Stimulated activated naive CD4-positive, alpha-beta T cell (primary cell): ENCODE measurements around the gene BAD.

ENCODE experiments used
- DNase-seq, 6 experiments: peaks; one replicate each; lab custom pipeline; 2025; lab: John Stamatoyannopoulos, UW

BAD gene

DNA sequence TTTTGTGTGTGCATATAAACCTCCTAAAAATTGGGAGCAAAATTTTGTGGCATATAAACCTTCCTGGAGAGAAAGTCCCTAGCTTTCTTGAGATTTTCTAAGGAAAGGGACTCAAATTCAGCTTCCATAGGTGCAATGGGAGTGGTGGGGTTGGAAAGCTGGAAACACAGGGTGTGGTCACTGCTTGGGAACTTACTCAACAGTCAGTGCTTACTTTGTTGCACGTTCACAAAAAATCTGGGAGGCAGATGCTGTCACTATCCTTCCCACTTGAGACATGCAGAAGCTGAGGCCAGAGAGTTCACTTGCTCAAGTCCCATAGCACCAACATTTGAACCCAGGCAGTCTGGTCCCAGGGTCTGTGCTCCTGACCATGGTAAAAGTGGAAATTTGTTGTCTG, 11.8 kb upstream of the BAD start:
- no peak for DNase-seq

DNA sequence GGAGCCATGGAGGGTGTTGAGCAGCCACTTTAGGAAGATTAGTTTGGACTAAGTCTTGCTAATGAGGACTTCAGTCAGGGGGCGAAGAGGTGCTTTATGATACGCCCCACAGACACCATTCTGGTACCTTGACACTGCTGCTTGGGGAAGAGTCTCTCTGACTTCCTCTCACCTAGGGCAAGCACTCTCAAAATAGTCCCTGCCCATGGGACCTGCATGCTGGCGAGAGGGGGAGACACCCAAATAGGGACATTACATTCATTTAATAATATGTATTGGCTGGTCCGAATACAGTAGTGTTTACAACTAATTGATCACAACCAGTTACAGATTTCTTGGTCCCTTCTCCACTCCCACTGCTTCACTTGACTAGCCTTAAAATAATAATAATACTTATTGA, 11.3 kb upstream of the BAD start:
- DNase-seq, result no peak

DNA sequence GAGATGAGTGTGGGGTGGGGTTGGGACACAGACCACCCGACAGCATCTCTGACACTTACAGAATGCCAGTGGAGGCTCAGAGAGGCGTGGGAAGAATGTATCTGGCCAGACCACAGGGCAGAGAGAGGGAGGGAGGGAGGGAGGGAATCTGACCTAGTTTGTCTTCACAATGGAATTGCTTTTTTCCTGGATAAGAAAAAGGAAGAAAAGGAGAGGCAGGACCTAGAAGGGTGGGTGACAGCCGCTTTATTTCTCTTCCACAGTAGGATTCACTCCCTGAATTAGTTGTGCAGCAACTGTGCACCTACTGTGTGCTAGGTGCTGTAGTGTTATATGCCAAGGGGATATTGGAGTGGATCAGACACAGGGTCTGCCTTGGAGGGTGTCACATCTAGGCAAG, 10.3 kb upstream of the BAD start:
- no peak for DNase-seq

DNA sequence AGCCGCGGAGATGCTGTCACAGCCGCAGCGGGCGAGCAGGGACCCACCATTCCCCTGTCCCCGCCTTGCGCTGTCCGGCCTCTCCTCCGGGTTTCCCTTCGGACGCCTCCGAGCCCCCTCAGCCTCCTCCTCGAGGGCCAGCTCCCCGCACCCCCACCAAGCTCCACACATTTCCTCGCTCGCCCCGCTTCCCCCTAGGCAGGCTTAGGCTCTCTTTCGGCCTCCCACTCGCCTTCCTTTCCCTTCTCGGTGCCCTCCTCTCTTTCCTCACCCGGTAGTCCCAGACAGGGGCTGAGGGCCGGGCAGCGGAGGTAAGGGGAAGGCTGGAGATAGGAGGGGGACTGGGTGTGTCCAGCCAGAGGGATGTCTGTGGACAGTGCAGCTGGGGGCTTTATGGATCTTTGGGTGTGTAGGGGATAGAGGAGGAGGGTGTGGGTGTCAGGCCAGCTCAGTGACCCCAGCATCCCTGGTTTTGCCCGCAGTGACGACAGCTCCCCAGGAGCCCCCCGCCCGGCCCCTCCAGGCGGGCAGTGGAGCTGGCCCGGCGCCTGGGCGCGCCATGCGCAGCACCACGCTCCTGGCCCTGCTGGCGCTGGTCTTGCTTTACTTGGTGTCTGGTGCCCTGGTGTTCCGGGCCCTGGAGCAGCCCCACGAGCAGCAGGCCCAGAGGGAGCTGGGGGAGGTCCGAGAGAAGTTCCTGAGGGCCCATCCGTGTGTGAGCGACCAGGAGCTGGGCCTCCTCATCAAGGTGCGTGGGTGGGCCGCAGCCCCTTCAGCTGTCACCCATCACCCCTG, 8.2 kb upstream of the BAD start:
- peak in 1 of 6 experiments; percentile 33 for DNase-seq

DNA sequence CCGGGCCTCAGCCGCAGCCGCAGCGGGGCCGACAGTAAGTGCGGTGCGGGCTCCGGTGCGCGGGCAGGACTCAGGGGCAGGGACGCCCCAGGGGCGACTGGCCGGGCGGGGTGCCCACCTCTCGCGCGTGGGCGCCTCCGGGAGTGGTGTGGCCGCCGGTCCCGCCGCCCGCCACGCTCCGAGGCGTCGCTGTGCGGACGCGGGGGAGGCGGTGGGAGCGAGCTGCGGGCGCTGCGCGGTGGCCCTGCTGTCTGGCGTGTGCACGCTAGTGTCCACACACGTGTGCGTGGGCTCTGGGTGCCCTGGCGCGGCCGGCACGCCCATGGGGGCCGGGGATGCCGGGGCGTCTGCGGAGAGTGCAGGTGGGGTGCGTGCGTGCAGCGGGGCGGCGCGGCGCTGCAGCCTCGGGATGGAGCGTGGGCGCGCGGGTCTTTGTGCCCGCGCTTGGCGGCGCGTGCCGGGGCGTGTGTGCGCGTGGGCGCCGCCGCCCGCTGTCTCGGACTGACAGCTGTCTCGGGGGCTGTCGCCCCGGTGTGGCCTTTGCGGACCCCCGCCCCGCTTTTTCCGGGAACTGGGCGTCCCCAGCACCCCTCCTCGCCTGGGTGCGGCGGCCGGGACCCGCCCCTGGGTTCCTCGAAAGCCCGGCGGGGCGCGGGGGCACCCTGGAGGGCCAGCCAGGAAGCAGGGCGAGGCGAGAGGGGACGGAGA, 7.4 kb upstream of the BAD start:
- peak in 1 of 6 experiments; percentile 19 for DNase-seq

DNA sequence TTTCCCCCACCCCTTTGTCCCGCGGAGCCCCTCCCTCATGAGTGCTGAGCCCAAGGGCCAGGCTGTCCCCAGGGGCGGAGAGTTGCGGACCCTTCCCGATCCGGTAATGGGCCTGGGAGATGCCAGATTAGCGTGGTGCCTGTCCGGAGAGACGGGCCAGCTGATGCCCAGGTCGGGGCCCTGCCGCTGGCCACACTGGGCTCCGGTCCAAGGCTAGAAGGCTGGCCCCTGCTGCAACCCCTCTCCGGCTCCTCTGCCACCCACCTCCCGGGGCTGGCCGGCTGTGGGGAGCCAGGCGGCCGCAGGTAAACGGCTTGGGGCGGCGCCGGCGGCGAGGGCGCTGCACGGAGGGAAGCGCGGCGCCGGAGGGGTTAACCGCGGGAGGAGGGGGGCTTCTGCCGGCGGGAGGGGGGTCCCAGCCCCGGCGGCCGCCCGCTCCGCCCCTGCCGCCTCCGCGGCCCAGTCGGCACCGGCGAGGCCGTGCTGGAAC, 6.8 kb upstream of the BAD start, which contains the start of gene KCNK4:
Gene KCNK4 (plus strand): TSS at position 41 of the 490 bp plus-strand sequence. CDS start 1,717 bp downstream, outside the sequence.
- DNase-seq, result no peak

DNA sequence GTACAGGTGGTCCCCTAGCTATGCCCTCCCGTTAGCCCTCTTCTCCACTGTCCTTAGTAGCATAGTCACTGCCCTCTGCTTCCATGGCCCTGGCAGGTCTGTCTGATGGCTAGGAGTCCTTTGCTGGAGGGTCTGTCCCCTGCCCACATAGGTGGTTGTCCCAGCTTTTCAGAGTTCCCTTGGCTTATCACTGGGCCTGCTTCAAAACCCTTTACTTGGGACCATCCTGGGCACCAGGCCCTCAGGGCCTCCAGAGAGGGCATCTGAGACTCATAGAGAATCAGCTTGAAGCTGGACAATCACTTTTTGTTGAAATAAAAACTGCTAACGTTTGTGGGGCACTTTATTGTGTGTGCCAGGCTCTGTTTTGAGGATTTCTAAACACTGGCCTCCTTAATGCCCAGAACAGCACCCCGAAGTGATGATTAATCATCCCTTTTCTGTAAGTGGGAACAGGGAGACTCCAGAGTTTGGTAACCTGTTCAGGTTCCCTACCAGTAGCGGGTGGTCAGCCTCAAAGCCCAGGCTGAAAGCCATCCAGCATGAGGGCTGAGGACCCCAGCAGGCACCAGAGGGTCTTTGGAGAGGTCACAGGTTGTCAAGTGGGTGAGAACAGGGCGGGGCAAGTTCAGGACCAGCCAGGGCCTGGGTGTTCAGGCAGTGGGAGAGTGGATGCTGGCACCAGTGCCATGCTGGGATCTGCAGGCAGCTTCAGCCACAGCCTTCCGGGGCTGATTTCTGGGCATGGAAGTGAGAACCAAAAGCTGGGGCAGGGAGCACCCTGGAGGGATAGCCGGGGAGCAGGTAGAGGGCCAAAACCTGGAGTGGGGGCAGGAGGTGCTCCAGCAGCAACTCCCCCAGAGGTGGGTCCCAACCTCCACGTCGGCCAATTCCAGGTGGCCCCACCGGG, 6.1 kb upstream of the BAD start:
- no peak for DNase-seq

DNA sequence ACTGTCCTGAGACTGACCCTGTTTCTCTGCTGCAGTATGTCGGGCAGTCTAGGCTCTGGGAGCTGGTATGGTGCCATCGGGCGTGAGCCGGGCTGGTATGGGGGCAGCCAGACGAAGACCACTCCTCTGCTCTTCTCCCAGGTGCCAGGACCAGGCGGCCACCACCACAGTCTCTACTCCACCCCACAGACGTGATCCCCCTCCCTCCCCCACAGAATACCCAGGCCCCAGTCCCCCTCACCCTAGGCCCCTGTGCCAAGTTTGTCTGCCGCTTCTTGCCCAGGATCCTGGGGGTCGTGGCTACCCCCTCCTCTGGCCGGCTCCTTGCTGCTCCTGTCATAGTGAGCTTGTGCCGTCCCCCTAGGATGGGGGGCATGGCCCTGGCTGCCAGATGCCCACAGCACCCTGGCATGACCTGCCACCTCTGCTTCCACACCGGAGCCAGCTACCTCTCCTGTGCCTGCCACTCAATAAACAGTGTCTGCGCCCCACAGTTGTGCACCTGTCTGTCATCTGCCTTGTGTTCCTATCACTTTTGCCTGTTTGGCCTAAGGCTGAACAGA, 4.6 kb upstream of the BAD start:
- no peak for DNase-seq

DNA sequence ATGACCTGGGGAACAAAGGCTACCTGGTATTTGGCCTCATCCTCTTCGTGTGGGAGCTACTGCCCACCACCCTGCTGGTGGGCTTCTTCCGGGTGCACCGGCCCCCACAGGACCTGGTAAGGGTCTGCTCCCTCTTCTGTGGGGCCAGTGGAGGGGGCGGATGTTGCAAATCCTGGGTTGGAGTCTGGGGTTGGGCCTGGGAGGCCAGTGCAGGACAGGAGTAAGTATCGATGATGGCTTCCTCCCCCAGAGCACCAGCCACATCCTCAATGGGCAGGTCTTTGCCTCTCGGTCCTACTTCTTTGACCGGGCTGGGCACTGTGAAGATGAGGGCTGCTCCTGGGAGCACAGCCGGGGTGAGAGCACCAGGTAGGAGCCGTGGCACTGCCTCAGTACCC, 3.9 kb upstream of the BAD start:
- DNase-seq, result no peak

DNA sequence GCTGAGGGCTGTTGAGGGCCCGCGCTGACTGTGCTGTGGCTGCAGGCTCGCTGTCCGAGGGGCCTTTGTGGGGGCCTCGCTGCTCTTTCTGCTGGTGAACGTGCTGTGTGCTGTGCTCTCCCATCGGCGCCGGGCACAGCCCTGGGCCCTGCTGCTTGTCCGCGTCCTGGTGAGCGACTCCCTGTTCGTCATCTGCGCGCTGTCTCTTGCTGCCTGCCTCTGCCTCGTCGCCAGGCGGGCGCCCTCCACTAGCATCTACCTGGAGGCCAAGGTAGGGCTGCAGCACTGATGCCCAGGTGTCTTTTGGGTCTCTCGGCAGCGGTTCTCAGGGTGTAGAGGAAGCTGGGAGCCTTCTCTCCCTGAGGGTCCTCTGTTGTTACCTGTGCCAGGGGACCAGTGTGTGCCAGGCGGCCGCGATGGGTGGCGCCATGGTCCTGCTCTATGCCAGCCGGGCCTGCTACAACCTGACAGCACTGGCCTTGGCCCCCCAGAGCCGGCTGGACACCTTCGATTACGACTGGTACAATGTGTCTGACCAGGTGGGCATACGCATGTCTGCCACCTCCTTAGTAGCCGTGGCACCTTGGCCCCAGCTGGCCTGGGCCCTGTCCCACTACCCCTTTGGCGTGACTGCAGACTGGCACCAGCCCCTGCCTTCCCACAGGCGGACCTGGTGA, 3.3 kb upstream of the BAD start:
- no peak for DNase-seq

DNA sequence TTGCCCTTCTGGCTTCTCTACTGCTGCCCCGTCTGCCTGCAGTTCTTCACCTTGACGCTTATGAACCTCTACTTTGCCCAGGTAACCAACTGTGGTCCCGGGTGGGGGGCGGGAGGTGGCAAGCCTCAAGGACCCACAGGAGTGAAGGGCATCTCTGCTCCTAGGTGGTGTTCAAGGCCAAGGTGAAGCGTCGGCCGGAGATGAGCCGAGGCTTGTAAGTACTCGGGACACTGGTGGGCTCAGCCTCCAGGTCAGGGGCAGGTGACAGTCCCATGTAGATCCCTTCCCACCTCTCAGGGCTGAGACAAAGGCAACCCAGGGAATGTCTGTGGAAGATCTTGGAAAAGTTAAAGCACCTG, 2.3 kb upstream of the BAD start:
- DNase-seq, result no peak

DNA sequence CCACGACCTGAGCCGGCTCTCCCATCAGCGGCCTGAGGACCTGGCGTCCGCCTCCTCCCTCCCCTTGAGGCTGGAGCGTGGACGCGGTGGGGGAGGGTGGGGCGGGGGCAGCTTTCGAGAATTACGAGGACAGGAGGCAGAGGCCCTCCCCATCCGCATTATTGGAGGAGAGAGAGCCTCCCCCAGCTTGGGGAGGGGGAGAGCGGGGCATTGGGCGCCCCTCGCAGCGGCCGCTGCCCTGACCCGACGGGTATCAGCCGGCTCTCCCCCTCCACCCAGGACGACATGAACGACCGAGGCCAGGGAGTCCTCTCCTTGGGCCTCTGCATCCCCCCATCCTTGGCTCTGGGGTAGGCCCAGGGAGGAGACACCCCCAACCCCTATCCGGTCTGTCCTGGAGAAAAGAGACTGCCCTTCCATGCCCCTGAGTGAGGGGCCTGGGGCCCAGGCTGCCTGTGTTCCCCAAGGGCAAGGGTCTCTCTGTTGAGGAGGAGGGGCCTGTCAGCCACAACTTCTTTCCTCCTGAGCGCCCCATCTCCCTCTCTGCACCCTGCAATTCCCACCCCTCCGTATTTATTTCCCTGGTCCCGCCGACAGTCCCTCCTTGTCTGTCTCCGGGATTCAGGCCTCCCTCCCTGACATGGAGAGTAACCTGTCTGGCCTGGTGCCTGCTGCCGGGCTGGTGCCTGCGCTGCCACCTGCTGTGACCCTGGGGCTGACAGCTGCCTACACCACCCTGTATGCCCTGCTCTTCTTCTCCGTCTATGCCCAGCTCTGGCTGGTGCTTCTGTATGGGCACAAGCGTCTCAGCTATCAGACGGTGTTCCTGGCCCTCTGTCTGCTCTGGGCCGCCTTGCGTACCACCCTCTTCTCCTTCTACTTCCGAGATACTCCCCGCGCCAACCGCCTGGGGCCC, 1.7 kb upstream of the BAD start:
- DNase-seq, result no peak

DNA sequence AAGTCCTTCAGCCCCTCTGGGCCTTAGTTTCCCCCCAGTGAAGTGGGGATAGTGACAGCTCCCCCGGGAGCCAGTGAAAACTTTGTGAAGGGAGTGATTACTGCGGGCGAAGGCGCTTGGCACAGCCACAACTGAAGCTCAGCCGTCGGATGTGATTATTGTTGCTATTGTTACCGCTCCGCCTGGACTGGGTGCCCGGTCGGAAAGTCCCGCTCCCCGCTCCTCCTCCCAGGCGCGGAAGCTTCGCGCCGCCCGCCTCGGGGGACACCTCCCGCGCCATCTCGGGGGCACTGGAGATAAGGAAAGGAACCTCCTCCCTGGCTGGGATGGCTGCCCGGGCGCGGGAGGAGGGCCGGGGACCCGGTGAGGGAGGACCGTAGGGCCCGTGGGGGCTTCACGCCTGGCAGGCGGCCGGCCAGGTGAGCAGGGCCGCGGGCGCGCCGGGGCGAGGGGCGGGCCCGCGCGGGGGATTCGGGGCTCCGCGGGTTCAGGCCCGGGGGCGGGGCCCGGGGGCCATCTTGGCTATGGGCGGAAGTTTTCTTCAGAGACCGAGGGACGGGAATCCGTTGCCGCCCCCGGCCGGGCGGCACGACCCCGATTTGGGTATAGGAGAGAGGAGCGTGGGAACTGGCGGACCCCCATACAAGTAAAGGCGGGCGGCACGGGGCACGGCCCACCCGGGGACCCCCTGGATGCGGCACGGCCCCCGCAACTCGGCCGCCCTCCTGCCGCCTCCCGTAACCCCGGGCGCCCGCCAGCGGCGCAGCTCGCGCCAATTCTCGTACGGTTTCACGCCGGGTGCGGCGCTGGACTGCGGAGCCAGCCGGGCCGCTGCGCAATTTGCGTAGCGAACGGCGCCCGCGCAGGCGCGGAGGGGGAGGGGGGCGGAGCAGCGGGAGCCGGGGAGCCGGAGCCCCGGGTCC, 758 bp upstream of the BAD start, which contains the start of gene GPR137:
Gene GPR137 (plus strand): TSS at position 887 of the 923 bp plus-strand sequence. CDS start 677 bp downstream, outside the sequence.
- DNase-seq, result peak; percentile 83 to 99 (median 92)

DNA sequence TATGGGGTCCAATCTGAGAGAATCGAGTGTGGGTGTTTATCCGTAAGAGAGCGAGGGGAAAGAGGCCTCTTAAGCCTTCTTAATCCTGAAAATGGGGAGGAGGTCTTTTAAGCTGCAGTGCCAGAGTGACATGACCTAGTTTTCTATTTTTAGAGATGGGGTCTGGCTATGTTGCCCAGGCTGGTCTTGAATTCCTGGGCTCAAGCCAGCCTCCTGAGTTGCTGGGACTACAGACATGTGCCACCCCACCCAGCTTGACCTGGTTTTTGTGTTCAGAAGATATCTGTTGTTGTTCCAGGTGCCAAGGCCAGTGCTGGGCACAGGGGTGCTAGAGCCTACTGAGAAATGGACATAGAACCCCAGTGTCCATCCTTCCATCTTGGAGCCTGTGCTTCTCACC, 1.4 kb downstream of the BAD start:
- no peak for DNase-seq

DNA sequence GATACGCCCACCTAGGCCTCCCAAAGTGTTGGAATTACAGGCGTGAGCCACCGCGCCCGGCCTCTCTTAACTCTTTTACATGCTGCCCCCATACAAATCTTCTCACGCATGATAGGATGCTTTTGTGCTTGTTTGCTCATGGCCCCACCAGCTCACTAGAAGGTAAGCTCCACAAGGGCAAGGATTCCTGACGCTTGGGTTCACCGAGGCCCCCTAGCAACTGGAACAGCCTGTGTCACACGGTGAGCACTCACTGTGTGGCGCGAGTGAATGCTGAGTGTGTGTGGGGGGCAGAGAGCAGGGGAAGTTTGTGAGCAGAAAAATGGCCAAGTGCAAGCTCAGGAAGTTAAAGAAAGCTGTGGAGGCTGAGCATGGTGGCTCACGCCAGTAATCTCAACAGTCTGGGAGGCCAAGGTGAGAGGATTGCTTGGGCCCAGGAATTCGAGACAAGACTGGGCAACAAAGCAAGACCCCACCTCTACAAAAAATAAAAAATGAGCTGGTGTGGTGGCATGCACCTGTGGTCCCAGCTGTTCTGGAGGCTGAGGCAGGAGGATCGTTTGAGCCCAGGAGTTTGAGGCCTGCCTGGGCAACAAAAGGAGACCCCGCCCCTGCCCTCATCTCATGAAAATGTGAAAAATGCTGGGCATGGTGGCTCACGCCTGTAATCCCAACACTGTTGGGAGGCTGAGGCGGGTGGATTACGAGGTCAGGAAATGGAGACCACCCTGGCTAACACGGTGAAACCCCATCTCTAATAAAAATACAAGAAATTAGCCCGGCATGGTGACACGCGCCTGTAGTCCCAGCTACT, 2.3 kb downstream of the BAD start:
- DNase-seq, result no peak

DNA sequence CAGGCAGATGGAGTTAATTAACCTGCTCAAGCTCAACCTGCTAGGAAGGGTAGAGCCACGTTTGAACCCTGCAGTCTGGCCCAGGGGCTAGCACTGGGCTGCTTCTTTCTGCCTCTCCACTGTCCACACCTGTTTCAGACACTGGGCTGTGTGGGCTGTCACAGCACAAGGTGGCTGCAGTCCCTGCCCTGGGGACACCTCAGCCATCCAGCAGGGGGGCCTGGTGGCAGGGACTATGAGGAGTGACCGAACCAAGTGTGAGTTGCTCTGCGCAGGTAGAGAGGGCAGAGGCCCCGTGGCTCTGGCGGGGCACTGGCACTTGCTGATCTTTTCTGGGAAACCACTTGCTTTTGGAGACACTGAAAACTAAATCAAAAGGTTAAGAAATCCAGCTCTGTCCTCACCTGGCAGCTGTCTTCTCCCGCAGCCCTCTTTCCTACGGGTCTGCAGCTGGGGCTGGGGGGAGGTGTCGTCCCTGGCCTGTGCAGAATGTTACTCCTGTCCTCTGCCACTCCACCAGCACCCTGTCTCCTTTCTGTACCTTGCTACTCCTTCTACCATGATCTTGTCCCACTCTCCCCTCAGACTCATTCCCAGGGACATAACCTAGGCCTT, 5.8 kb downstream of the BAD start:
- DNase-seq, result no peak

DNA sequence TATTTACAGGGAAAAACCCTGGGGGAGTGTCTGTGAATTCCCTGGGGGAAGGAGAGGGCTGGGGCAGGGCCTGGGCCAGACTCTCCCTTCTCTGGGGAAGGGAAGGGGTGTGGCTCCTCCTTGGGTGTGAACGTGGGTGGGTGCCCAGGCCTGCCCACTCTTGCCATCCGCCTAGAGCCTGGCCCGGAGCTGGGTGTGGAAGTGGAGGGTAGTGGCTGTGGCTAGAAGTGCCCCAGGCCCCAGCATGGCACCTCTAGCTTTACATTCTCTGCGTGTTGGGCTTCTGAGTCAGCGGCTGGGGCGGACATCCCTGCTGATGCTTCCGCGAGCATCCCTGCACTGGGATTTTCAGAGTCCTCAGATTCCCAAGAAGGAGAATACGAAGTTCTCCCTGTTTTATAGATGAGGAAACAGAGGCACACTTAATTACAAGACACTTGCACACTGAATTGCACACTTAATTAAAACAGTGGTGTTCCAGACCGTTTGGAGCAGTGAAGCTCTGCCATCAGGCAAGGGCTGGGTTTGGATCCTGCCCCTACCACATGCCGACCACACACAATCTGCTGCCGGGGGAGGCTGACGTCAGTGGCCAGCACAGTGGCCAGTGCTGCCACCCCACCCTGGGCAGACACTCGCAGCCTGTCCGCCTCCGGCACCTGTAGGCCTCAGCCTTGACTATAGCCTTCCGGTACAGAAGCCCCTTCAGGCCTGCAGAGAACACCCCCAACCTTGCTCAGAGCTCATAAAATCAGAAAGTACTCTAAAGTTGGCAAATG, 7.6 kb downstream of the BAD start:
- DNase-seq, result no peak
